ENCODE results near the gene TSSC4. TPM values are rescaled to one million over a fixed set of nuclear protein-coding genes. Genes with fewer than 3 reads are reported as not detected.
A peak's percentile ranks its signal among the peaks of the same experiment; 100 is the strongest.
"Not testable (repeated sequence)": the region's sequence is repeated elsewhere in the genome, so short reads cannot be mapped to it uniquely, and the experiment has no call there.

TSSC4 gene
- 10 to 100 TPM; 17.6 to 39.0 (median 22.6) TPM for polyA plus RNA-seq (ENCODE audit: insufficient read depth in 1 of 5, insufficient read length in 5 of 5, low replicate concordance in 1 of 5)
- long read RNA-seq, donor 1, transcript TSSC4-201 (3 exons, 1,686 nt): major isoform, 14 of 14 reads
- long read RNA-seq, donor 1, partial matches to known transcripts: 0 of 14 reads
- long read RNA-seq, donor 1, other reads (novel, unspliced or antisense): 0 of 14 reads
- long read RNA-seq, donor 2, transcript TSSC4-201 (3 exons, 1,686 nt): major isoform, 6 of 9 reads
- long read RNA-seq, donor 2, partial matches to known transcripts: 0 of 9 reads
- long read RNA-seq, donor 2, other reads (novel, unspliced or antisense): 0 of 9 reads
- long read RNA-seq, donor 3, transcript TSSC4-201 (3 exons, 1,686 nt): major isoform, 9 of 13 reads
- long read RNA-seq, donor 3, partial matches to known transcripts: 0 of 13 reads
- long read RNA-seq, donor 3, other reads (novel, unspliced or antisense): 0 of 13 reads
- long read RNA-seq, donor 4, transcript TSSC4-201 (3 exons, 1,686 nt): major isoform, 11 of 13 reads
- long read RNA-seq, donor 4, partial matches to known transcripts: 0 of 13 reads
- long read RNA-seq, donor 4, other reads (novel, unspliced or antisense): 0 of 13 reads
- long read RNA-seq, donor 5, transcript TSSC4-201 (3 exons, 1,686 nt): major isoform, 11 of 16 reads
- long read RNA-seq, donor 5, partial matches to known transcripts: 0 of 16 reads
- long read RNA-seq, donor 5, other reads (novel, unspliced or antisense): 0 of 16 reads
- long read RNA-seq, donor 6, transcript TSSC4-201 (3 exons, 1,686 nt): major isoform, 20 of 22 reads
- long read RNA-seq, donor 6, partial matches to known transcripts: 0 of 22 reads
- long read RNA-seq, donor 6, other reads (novel, unspliced or antisense): 0 of 22 reads
- long read RNA-seq, donor 7, transcript TSSC4-201 (3 exons, 1,686 nt): major isoform, 20 of 21 reads
- long read RNA-seq, donor 7, partial matches to known transcripts: 0 of 21 reads
- long read RNA-seq, donor 7, other reads (novel, unspliced or antisense): 0 of 21 reads
- long read RNA-seq, donor 8, transcript TSSC4-201 (3 exons, 1,686 nt): major isoform, 10 of 11 reads
- long read RNA-seq, donor 8, partial matches to known transcripts: 0 of 11 reads
- long read RNA-seq, donor 8, other reads (novel, unspliced or antisense): 0 of 11 reads

DNA sequence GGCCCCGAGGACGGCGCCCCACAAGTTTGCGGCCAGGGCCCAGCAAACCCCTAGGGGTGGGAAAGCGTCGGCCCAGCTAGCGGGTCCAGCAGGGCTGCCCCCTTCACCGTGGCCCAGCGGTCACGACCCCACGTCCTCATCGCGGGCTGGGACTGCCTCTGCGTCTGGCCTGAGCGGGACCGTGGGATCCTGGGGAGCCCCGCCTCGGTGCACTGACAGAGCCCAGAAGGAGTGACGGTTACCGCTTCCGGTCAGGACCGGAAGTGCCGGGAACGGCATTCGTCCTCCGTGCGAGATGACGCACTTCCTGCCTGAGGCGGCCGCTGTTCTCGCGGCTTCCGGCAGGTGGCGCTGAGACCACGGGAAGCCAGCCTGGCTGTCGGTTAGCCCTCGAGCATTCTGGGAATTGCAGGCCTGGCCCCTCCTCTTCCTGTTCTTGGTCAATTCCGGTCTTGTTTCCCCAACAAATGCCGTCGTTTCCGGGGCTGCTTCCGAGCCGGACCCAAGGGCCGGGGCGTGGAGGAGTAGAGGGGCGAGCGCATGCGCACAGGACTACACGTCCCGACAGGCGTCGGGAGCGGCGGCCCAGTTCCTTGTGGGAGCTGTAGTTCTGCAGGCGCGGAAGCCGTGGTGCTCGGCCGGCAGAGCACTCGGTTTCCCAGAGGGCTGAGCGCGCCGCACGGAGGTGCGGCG lies at the start of gene TSSC4:
TSSC4 (plus strand) TSS at position 682 of the 693 bp plus-strand sequence. CDS start 1,884 bp downstream, outside the sequence.
- DNase-seq: peak; percentile 100

- no peak for DNase-seq
These were observed 48.8 kb upstream of the TSSC4 start for GRCh38 chr11:2351701-2352100.

GRCh38 chr11:2352420-2352819 lies 48.1 kb upstream of the TSSC4 start:
- no peak for DNase-seq

DNA sequence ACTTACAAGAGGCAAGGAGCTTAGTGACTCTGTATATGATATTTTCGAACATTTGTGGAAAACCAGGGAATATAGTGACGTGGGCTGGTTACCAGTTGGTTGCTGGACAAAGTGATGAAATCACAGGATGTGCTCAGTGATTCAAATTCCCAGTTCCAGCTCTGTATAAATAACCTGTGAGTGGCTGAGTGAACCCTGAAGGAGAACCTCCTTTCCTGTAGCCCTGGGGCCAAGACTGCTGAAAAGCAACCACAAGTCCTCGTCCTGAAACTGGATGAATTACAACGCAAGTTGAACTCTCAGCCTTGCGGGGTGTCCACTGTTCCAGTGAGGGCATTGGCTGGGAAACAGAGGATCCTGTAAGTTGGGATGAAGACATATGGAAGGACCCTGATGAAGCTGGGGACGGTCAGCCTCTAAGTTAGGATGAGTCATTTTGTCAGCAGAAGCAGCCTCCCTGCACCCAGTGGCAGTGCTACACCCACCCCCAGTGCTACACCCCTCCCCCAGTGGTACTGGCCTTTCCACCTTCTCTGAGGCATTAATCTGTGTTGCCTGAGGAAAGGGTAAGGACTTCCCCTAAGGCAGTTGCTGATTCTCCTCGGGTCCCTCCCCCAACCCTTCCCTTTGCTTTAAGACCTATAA lies 45.4 kb upstream of the TSSC4 start:
- no peak for DNase-seq

- no peak for DNase-seq
These were observed 43.3 kb upstream of the TSSC4 start for GRCh38 chr11:2357246-2357645.

DNA sequence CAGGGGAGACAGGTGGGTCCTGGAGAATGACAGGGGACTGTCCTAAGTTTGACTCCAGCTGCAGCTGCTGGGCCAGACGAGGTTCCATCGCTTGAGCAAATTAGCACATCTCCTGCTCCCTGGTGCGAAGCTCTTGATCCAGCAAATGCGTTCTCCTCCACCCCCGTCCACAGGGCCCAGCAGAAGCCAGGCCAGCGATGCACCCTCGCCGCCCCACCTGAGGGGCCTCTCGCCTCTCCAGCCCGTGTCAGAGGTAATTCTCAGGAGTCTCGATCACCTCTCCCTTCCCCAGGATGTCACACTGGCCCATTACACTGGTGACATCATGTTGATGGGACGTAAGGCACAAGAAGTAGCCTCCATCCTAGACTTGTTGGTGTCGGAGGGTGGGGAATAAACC lies 42.9 kb upstream of the TSSC4 start:
- DNase-seq: not testable (repeated sequence)

GRCh38 chr11:2358754-2359442 lies 41.7 kb upstream of the TSSC4 start:
- no peak for DNase-seq

DNA sequence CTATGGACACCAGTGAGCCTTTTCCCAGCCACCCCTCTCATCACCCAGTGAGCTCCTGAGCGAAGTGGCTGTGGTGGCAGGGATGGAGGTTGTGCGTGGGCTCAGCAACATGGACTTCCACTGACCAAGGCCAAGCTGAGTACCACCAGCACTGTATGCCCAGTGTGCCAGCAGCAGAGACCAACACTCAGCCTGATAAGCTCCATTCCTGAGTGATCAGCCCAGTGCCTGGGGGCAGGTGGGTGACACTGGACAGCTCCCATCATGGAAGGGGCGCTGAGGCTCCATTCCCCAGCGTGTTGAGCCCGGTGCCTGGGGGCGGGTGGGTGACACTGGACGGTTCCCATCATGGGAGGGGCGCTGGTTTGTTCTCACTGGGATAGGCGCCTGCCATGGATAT lies 41.0 kb upstream of the TSSC4 start:
- no peak for DNase-seq

GRCh38 chr11:2360081-2360642 lies 40.4 kb upstream of the TSSC4 start:
- DNase-seq: no peak

- DNase-seq: no peak
These were observed 39.0 kb upstream of the TSSC4 start for GRCh38 chr11:2361565-2361964.

DNA sequence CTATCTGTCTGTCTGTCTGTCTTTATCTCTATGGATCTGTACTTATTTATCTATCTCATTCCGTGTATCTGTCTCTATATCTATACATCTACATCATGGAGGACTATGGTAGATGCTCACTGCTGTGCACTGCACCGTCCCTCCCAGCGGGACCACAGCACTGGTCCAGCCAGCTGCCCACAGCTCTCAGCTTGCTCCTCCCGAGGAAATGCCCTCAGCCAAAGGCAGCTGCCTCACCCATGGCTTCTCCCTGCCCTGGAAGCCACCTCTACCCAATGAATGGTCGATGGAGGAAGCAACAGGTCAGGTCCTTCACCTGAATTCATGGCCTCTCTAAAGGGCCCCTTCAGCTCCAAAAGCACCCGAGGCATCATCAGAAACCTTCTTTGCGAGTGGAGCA lies 38.1 kb upstream of the TSSC4 start:
- no peak for DNase-seq

- no peak for DNase-seq
These were observed 37.4 kb upstream of the TSSC4 start for GRCh38 chr11:2363130-2363529.

- DNase-seq: no peak
These were observed 36.8 kb upstream of the TSSC4 start for GRCh38 chr11:2363577-2364370.

DNA sequence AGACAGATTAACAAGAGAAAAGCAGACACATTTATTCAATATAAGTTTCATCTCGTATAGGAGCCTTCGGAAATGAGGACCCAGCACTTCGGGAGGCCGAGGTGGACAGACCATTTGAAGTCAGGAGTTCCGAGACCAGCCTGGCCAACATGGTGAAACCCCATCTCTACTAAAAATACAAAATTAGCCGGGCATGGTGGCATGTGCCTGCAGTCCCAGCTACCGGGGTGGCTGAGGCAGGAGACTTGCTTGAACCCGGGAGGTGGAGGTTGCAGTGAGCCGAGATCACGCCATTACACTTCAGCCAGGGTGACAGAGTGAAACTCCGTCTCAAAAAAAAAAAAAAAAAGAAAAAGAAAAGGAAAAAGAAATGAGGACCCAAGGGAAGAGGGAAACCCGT lies 36.2 kb upstream of the TSSC4 start:
- DNase-seq: not testable (repeated sequence)

- DNase-seq: no peak
These were observed 34.9 kb upstream of the TSSC4 start for GRCh38 chr11:2365571-2366210.

GRCh38 chr11:2366276-2366675 lies 34.3 kb upstream of the TSSC4 start:
- no peak for DNase-seq

DNA sequence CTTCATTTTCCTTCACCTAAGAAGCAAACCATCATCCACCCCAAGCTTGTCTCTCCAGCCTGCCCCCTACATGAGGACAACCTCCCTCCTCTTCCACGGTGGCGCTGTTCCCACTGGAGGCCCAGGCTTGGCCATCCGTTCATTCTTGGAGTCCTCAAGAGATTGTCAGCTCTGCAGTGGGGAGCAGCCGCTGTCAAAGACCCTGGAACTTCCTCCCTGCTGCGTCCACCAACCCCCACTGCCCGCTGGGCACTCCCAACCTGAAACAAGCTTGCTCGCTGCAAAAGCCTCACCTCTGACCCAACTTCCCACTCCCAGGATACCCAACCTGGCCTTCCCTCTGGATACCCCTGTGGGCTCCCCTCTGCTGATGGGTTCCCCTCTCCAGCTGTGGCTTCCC lies 33.8 kb upstream of the TSSC4 start:
- DNase-seq: no peak

All from right lung (tissue), 10 donors.